Pancreas (tissue), 10 donors: ENCODE data around the gene ZBED3. TPM values are rescaled to one million over a fixed set of nuclear protein-coding genes. Genes with fewer than 3 reads are reported as not detected.

Experiments used
- ATAC-seq, 4 donors: fragments of 200-7000 bp; cut with Tn5 transposase; one replicate each; pipeline versions ENCODE4 v1.8.0 to v1.9.1; 2020; ENCODE audit warnings: mild to moderate bottlenecking in 4 of 4, moderate library complexity in 4 of 4
- DNase-seq, 6 donors: peaks; one replicate each; pipeline ENCODE4 v3.0.0-alpha.2; 2020
- FAIRE-seq: peaks from 2 replicates; lab custom pipeline; 2012; peaks lifted over from hg19 to GRCh38; lab: Jason Lieb, UNC
- H3K27ac ChIP-seq, 4 donors: fragments of 200-600 bp; sonication (generic); 1 replicate in 3 of 4; 2 replicates in 1 of 4; pipeline versions ENCODE4 v1.5.0 to v1.8.0; 2020
- H3K27me3 ChIP-seq, 4 donors: fragments of 200-600 bp; one replicate each; pipeline ENCODE4 v1.8.0; 2021
- H3K36me3 ChIP-seq, 3 donors: fragments of 200-600 bp; sonication (generic) in 1 of 3; one replicate each; pipeline versions ENCODE4 v1.5.0 to v1.8.0; 2020 to 2021
- H3K4me1 ChIP-seq, 3 donors: fragments of 200-600 bp; one replicate each; pipeline ENCODE4 v1.8.0; 2021
- H3K4me3 ChIP-seq, 4 donors: fragments of 200-600 bp; sonication (generic) in 2 of 4; one replicate each; pipeline versions ENCODE4 v1.5.0 to v1.8.0; 2020 to 2021
- H3K9me3 ChIP-seq, 4 donors: fragments of 200-600 bp; one replicate each; pipeline ENCODE4 v1.8.0; 2021
- WGBS, 2 donors: extraction: QIAGEN DNeasy Blood & Tissue Kit; methylation state at CpG; one replicate each; pipeline ENCODE4 v1.1.7; 2013; 5-methylcytosine and 5-hydroxymethylcytosine counted together
- intact Hi-C, 3 donors: fragments of 100-400 bp; cut with DNase I; formaldehyde crosslinking; loops; one replicate each; pipeline versions ENCODE4 v1.11.1 to v1.14.2; 2022
- polyA plus RNA-seq, 2 donors: library from polyadenylated mRNA; stranded (reverse); fragments of 200-250 nt; gene quantifications; one replicate each; pipeline ENCODE4 v1.2.3, GENCODE V29; 2013
- total RNA-seq, 6 donors: library from RNA; stranded (reverse); fragmentation: NEBNext Ultra II Directional in 4 of 6; extraction: Animal tissue kit (Norgen Biotek cat#: 25700) in 4 of 6; gene quantifications; one replicate each; pipeline versions ENCODE4 v1.2.1 to v1.2.4, GENCODE V29; 2021 to 2023
- TF ChIP-seq, protein P1 (sequence below), 4 donors: fragments of 200-600 bp; sonication (generic) in 3 of 4; IDR thresholded peaks; one replicate each; pipeline versions ENCODE4 v1.5.0 to v1.8.0; 2021; ENCODE audit warnings: antibody characterized with exemption in 4 of 4
- donor health status: healthy with polysubstance abuse.
- donor health status: DM: no; HTN: no; CAD: no; lungs with moderate emphysema.
- donor health status: DM: no; HTN: no; CAD: no.
- donor health status: control.
- donor health status: control.
- donor health status: Bipolar disorder and iron deficiency.
- donor health status: DM: yes; HTN: yes; CAD: no.
- donor health status: DM: no; HTN: no; CAD: no.
- donor health status: DM: no; HTN: no; CAD: no.
- donor health status: DM: yes; HTN: yes; CAD: no.

The ZBED3 gene, protein sequence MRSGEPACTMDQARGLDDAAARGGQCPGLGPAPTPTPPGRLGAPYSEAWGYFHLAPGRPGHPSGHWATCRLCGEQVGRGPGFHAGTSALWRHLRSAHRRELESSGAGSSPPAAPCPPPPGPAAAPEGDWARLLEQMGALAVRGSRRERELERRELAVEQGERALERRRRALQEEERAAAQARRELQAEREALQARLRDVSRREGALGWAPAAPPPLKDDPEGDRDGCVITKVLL
- total RNA-seq (10 to 100 TPM in 4 of 6 donors, 1 to 10 TPM in 2; 7.3 to 20.8 (median 11.0) TPM), polyA plus RNA-seq (1 to 10 TPM; 4.2 to 6.7 TPM)

DNA sequence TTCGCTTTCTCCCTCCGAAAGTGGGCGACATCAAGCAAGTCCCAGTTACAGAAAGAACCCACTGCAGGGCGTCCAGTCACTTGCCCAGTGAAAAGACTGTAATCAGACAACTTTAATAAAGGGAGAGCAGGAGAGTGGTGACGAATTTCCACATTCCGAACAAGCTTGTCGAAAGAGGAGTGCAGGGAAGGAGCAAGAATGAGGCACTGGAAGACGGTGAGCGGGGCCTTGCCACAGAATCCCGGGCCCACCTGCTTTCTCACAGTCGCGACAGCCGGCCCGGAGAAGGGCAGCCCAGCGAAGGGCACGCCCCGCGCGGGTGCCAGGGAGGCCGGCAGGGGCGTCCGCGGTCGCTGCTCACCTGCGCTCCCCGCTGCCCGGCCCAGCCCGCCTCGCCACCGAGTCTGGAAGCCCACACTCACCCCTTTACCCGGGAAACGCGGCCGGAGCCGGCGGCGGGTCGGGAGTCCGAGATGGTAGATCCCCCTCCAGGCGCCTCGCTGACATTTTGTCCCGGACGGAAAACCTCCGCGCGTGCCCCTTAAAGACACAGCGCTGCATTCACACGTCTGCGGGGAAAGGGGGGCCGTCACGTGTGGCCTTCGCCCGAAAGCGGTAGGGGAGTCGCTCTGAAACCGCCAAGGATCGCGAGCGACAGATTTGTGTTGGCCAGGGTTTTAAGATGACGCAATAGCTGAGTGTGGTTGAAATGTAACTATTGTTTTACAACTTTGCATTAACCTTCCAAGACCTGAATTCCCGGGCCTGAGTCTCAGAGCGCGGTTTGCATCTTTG, at the start of gene ZBED3:
Gene ZBED3, minus strand, starts transcription at position 597 of the 795 bp plus-strand sequence. CDS start 9,407 bp downstream, outside the sequence.
- intact Hi-C loops: no loop called here
- Histone ChIP-seq H3K4me3 (peak within 1 kb of the TSS; percentile 59 to 94 (median 82)), H3K27ac (peak within 1 kb of the TSS; percentile 88 to 99 (median 96)), H3K27me3 (no peaks in the 10 kb centered on the region), H3K4me1 (peaks cover 9 to 23% (median 15%) of the 10 kb centered on the region in 3 donors), H3K36me3 (no peaks in the 10 kb centered on the region), H3K9me3 (no peaks in the 10 kb centered on the region)
- no peak for FAIRE-seq
- peak; percentile 81 to 90 (median 84) for DNase-seq
- ATAC-seq: peak; percentile 81 to 90 (median 88)
- 0% methylated on average over 60 to 63 of the region's 63 CpGs for WGBS, 2 donors
- TF ChIP-seq, protein P1, sequence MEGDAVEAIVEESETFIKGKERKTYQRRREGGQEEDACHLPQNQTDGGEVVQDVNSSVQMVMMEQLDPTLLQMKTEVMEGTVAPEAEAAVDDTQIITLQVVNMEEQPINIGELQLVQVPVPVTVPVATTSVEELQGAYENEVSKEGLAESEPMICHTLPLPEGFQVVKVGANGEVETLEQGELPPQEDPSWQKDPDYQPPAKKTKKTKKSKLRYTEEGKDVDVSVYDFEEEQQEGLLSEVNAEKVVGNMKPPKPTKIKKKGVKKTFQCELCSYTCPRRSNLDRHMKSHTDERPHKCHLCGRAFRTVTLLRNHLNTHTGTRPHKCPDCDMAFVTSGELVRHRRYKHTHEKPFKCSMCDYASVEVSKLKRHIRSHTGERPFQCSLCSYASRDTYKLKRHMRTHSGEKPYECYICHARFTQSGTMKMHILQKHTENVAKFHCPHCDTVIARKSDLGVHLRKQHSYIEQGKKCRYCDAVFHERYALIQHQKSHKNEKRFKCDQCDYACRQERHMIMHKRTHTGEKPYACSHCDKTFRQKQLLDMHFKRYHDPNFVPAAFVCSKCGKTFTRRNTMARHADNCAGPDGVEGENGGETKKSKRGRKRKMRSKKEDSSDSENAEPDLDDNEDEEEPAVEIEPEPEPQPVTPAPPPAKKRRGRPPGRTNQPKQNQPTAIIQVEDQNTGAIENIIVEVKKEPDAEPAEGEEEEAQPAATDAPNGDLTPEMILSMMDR (IDR thresholded peaks at IDR 0.05): no peak

DNA sequence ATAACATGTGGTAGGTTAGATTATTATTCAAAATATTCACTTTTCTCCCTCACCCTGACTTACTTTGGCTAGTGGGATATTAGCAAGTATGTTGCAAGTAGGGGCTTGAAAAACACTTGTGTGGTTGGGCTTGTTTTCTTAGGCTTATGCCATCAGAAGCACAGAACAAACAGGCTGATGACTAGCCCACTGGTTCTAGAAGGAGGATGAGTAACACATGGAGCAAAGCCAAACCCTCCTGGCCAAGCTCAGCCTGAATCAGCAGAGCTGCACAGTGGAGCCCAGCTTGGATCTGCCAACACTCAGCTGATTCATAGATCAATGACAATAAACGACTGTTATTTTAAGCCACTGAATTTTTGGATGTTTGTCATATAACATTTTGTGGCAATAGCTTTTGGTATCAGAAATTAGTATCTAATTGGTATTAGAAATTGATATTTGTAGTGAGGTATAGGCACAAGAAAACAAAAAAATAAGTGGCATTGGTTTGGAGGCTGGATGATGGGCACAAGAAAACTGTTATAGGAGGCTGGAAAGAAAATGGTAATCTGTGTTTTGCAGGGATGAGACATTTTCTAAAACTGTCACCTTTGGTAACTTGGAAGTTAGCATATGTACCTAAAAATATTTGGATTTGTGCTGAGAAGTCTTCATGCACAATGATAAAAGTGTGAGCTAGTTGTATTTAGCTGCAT, 46.1 kb upstream of the ZBED3 start:
- no peak overlapping the region for H3K27ac ChIP-seq
- H3K9me3 ChIP-seq: no peaks in the 10 kb centered on the region
- 49 to 54% methylated on average over 1 of the region's 1 CpG for WGBS, 2 donors
- ATAC-seq (peak in 3 of 4 donors; percentile 85 to 93 (median 85)), DNase-seq (peak in 3 of 6 donors; percentile 21 to 40 (median 36)), FAIRE-seq (no peak)
- intact Hi-C loops: no loop called here
- no peak overlapping the region for H3K4me3 ChIP-seq
- no peaks in the 10 kb centered on the region for H3K36me3 ChIP-seq
- H3K4me1 ChIP-seq: no peaks in the 10 kb centered on the region
- H3K27me3 ChIP-seq: no peaks in the 10 kb centered on the region
- TF ChIP-seq, protein P1 (IDR thresholded peaks at IDR 0.05): no peak

DNA sequence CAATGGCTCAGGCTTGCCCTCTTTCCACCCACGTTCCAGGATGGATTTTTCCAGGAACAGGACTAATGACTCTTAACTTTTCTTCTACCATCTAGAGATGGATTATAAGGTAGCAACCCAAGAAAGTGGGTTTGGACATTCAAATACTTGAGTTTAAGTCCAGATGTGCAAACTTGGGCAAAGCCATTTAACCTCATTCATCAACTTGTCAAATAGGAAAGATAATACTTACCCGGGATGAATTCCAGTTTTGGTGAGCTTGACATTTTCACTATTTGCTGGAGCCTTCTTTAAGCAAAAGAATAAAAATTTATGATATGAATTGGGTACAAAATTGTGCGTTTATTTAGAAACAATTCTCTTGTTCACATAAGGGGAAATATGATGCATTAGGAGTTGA, 44.3 kb upstream of the ZBED3 start:
- Histone ChIP-seq H3K36me3 (no peaks in the 10 kb centered on the region), H3K4me1 (no peaks in the 10 kb centered on the region), H3K9me3 (no peaks in the 10 kb centered on the region), H3K4me3 (no peak overlapping the region), H3K27ac (no peak overlapping the region), H3K27me3 (no peaks in the 10 kb centered on the region)
- TF ChIP-seq, protein P1 (IDR thresholded peaks at IDR 0.05): no peak
- FAIRE-seq (no peak), DNase-seq (no peak), ATAC-seq (no peak)
- intact Hi-C loops: no loop called here
- WGBS, 2 donors: 64 to 67% methylated on average over 3 of the region's 3 CpGs

DNA sequence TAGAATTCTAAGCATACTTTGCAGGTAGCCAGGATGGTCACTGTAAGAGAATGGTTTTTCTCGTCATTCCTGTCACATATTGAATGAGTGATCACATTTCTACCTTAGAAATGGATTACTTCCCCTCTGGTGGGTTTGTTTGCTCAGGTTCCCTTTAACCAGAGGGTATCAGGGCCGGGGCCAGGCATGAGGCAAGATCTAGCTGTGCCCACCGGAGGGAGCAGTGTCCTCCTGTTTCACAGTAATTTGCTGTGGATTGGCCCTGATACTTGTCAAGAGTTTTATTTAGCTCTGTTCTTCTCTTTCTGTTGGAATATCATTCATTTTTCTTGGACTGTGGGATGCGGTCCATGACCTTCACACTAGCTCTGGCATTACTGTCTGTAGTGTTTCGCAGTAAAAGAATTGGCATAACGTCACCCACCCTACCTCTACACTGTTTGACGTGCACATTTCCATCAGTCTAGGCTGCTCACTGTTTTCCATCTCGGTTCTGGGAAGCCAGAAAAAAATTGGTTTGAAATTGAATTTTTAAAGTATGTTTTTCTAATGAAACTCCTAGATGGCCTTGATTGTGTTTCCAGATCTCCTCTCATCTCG, 42.4 kb upstream of the ZBED3 start:
- Histone ChIP-seq H3K4me3 (no peak overlapping the region), H3K27ac (no peak overlapping the region), H3K9me3 (no peaks in the 10 kb centered on the region), H3K36me3 (no peaks in the 10 kb centered on the region), H3K4me1 (no peaks in the 10 kb centered on the region), H3K27me3 (no peaks in the 10 kb centered on the region)
- intact Hi-C loops: no loop called here
- DNase-seq (peak in 1 of 6 donors; percentile 14), FAIRE-seq (no peak), ATAC-seq (peak in 3 of 4 donors; percentile 41 to 64 (median 46))
- 73 to 81% methylated on average over 9 of the region's 9 CpGs for WGBS, 2 donors
- TF ChIP-seq, protein P1 (IDR thresholded peaks at IDR 0.05): no peak
